Testis (tissue), 2 donors: ENCODE measurements around the gene TMEM87B.

Experiments used
- CTCF ChIP-seq, 3 experiments: fragments of 450-650 bp in 2 of 3; fragments of 200-600 bp in 1 of 3; sonication (generic) in 1 of 3; IDR thresholded peaks; one replicate each; pipeline ENCODE4 v1.5.1; 2016 to 2019; ENCODE audit warnings: antibody characterized with exemption in 3 of 3, mild to moderate bottlenecking in 2 of 3, moderate library complexity in 1 of 3
- POLR2A ChIP-seq: fragments of 450-650 bp; IDR thresholded peaks from one replicate; pipeline ENCODE4 v1.6.1; 2017; ENCODE audit warnings: antibody characterized with exemption, mild to moderate bottlenecking, moderate library complexity

GRCh38 chr2:112024231-112024630 is 30.8 kb upstream of the TMEM87B start:
- no peak for TF ChIP-seq POLR2A
- TF ChIP-seq CTCF (IDR thresholded peaks at IDR 0.05), result no peak
